HCT116 (cell line): ENCODE results near the gene CFAP221.

Source experiments
- ZFX ChIP-seq: fragments of 450-650 bp; IDR thresholded peaks from 2 replicates; pipeline ENCODE4 v1.6.1; 2017
- ZNF274 ChIP-seq: fragments of 200-500 bp; sonication (Bioruptor generic); IDR thresholded peaks from 2 replicates; pipeline ENCODE4 v1.6.1; 2014; ENCODE audit warnings: mild to moderate bottlenecking, low read depth, low read length, inconsistent platforms
- TF ChIP-seq, protein P1 (sequence below), 3 experiments: fragments of 200-600 bp in 1 of 3; sonication (generic) in 1 of 3; IDR thresholded peaks in 2 of 3; conservative IDR thresholded peaks in 1 of 3; 2 replicates each; pipeline ENCODE4 v1.5.1; 2012 to 2017; ENCODE audit warnings: low read depth in 2 of 3, low read length in 2 of 3, antibody characterized with exemption in 1 of 3, borderline replicate concordance in 1 of 3, control low read depth in 1 of 3, mild to moderate bottlenecking in 1 of 3, mixed read lengths in 1 of 3, mixed run types in 1 of 3, moderate library complexity in 1 of 3; ENCODE audit not compliant: insufficient read depth in 1 of 3

DNA sequence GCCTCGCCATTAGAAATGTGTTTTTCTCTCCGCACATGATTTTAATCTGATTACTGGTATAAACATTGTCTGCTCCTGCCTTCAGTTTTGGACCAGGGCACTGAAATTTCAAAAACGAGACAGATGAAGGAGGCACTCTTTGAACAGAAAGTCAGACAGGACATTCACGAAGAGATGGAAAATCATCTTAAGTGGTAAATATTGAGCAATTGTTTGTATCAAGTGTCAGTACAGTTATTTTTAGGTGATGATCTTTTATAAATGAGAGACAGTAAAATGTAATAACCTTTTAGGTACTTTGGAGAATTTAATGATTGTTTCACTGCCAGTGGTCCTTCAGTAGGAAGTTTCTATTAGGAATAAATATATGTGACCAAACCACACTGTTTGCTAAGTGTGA, 60.8 kb downstream of the CFAP221 start:
- TF ChIP-seq, protein P1, sequence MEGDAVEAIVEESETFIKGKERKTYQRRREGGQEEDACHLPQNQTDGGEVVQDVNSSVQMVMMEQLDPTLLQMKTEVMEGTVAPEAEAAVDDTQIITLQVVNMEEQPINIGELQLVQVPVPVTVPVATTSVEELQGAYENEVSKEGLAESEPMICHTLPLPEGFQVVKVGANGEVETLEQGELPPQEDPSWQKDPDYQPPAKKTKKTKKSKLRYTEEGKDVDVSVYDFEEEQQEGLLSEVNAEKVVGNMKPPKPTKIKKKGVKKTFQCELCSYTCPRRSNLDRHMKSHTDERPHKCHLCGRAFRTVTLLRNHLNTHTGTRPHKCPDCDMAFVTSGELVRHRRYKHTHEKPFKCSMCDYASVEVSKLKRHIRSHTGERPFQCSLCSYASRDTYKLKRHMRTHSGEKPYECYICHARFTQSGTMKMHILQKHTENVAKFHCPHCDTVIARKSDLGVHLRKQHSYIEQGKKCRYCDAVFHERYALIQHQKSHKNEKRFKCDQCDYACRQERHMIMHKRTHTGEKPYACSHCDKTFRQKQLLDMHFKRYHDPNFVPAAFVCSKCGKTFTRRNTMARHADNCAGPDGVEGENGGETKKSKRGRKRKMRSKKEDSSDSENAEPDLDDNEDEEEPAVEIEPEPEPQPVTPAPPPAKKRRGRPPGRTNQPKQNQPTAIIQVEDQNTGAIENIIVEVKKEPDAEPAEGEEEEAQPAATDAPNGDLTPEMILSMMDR (IDR thresholded peaks at IDR 0.05 in 2 of 3, conservative IDR thresholded peaks at IDR 0.05 in 1 of 3; ENCODE audit: borderline replicate concordance in 1 of 3, insufficient read depth in 1 of 3, low read depth in 2 of 3, low read length in 2 of 3): no peak
- TF ChIP-seq ZFX (no peak), ZNF274 (no peak)
